NB4 (cell line): ENCODE results near the gene PHF2.

ENCODE experiments used
- DNase-seq: peaks from one replicate; pipeline ENCODE4 v3.0.0; 2010; ENCODE audit warnings: low read depth
- H3K4me3 ChIP-seq: one replicate; pipeline ENCODE4 v1.5.1; 2011; ENCODE audit warnings: mild to moderate bottlenecking, low read depth, low read length, moderate library complexity
- MYC ChIP-seq: IDR thresholded peaks from 2 replicates; pipeline ENCODE4 v1.6.1; 2011; ENCODE audit warnings: low read depth, low read length
- POLR2A ChIP-seq: IDR thresholded peaks from 2 replicates; pipeline ENCODE4 v1.6.1; 2011; ENCODE audit warnings: mild to moderate bottlenecking; ENCODE audit not compliant: insufficient read length; ENCODE audit errors: extremely low read depth
- TF ChIP-seq, protein P1 (sequence below): IDR thresholded peaks from 2 replicates; pipeline ENCODE4 v1.6.1; 2011; ENCODE audit warnings: low read depth, low read length
- TF ChIP-seq, protein P2 (sequence below): IDR thresholded peaks from one replicate; pipeline ENCODE4 v1.5.1; 2012; ENCODE audit warnings: low read depth, low read length

PHF2 gene

GRCh38 chr9:93597871-93598646, 21.7 kb downstream of the PHF2 start:
- no peak overlapping the region for H3K4me3 ChIP-seq
- TF ChIP-seq, protein P1, sequence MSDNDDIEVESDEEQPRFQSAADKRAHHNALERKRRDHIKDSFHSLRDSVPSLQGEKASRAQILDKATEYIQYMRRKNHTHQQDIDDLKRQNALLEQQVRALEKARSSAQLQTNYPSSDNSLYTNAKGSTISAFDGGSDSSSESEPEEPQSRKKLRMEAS = no peak
- TF ChIP-seq MYC = no peak
- TF ChIP-seq POLR2A = no peak
- TF ChIP-seq, protein P2, sequence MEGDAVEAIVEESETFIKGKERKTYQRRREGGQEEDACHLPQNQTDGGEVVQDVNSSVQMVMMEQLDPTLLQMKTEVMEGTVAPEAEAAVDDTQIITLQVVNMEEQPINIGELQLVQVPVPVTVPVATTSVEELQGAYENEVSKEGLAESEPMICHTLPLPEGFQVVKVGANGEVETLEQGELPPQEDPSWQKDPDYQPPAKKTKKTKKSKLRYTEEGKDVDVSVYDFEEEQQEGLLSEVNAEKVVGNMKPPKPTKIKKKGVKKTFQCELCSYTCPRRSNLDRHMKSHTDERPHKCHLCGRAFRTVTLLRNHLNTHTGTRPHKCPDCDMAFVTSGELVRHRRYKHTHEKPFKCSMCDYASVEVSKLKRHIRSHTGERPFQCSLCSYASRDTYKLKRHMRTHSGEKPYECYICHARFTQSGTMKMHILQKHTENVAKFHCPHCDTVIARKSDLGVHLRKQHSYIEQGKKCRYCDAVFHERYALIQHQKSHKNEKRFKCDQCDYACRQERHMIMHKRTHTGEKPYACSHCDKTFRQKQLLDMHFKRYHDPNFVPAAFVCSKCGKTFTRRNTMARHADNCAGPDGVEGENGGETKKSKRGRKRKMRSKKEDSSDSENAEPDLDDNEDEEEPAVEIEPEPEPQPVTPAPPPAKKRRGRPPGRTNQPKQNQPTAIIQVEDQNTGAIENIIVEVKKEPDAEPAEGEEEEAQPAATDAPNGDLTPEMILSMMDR = no peak
- DNase-seq = no peak

DNA sequence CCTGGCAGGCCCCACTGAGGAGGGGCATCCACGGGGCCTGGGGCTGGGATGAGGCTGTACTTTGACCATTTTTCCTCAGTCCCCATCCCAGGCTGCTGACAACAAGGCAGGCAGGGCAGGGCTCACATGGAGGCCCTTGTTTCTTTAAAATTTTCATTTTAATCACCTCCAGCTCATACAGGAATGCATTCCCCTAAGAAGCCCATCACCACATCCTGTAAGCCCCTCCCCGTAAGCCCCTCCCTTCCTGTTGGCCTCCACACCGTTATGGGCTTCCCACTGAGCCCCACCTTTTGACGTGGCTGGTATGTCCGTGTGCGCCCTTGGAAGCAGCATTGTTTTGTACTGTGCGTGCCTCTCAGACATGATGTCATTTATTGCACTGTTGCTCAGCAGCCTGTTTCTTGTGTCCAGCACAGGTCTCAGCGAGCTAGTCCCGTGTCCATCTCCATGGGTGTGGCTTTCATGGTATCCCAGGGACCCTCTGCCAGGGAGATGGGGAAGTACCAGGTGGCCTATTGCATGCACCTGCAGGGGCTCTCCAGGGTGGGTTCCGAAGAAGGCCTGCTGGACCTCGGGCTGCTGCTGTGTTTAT, 22.4 kb downstream of the PHF2 start:
- DNase-seq = no peak
- TF ChIP-seq MYC = no peak
- TF ChIP-seq, protein P2 = no peak
- TF ChIP-seq, protein P1 = no peak
- TF ChIP-seq POLR2A = no peak
- H3K4me3 ChIP-seq = no peak overlapping the region

- TF ChIP-seq, protein P2 = no peak
- TF ChIP-seq MYC (no peak), POLR2A (no peak)
- TF ChIP-seq, protein P1 = no peak
- no peak for DNase-seq
- no peak overlapping the region for H3K4me3 ChIP-seq
Observed at GRCh38 chr9:93599571-93600403, 23.4 kb downstream of the PHF2 start.

DNA sequence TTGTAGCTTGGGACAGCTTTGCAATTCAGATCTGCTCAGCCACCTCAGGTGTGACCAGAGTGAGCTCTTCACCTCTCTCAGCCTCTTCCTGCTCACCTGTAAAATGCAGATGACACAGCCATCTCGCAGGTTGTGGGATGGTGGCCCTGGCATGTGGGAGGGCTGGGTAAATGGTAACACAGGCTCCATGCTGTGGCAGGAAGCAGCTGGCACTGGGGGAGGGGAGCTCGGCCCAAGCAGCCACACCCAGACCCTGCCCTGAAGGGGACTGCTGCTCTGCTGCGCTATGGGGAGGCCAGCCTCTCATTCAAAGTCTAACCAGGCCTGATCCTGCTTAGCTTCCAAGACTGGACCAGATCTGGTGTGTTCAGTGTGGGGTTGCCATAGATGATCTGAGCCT, 24.1 kb downstream of the PHF2 start:
- H3K4me3 ChIP-seq = no peak overlapping the region
- peak; percentile 46 for DNase-seq
- TF ChIP-seq MYC (peak; percentile 30; the same call in 1 of the 2 replicates), POLR2A (no peak)
- TF ChIP-seq, protein P2 = no peak
- TF ChIP-seq, protein P1 = peak; percentile 16; the same call in 1 of the 2 replicates

DNA sequence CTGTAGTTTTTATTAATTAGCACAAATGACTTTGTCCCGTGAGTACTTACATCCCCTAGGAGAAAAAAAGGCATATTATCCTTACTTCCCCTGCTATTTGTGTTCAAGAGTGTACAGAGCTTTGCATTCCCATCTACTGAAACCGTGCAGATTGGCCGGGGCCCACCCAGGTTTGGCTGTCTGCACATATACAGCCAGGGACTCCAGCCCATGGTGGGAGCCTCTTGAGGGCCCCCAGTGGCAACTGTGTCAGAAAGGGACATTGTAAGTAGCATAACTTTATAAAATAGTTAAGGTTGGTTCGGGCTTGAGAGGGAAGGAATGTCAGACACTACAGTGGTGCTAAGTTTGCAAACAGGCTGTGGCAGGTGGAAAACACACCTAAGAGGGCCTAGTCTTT, 24.7 kb downstream of the PHF2 start:
- TF ChIP-seq, protein P2 = no peak
- TF ChIP-seq MYC (no peak), POLR2A (no peak)
- TF ChIP-seq, protein P1 = no peak
- DNase-seq = no peak
- no peak overlapping the region for H3K4me3 ChIP-seq
